Right cardiac atrium (tissue), 5 donors: Measurements from ENCODE around the gene MATR3. TPM values are rescaled to one million over a fixed set of nuclear protein-coding genes. Genes with fewer than 3 reads are reported as not detected.
A peak's percentile ranks its signal among the peaks of the same experiment; 100 is the strongest.
"Not testable (repeated sequence)": the region's sequence is repeated elsewhere in the genome, so short reads cannot be mapped to it uniquely, and the experiment has no call there.

Experiments
- ATAC-seq, 2 donors: fragments of 200-7000 bp; cut with Tn5 transposase; one replicate each; pipeline versions ENCODE4 v1.8.0 to v1.9.1; 2020; ENCODE audit warnings: moderate library complexity in 2 of 2, mild to moderate bottlenecking in 1 of 2
- DNase-seq, 3 donors: peaks; one replicate each; pipeline ENCODE4 v3.0.0-alpha.2; 2020
- H3K27ac ChIP-seq: one replicate; pipeline ENCODE4 v1.5.1; 2013; ENCODE audit warnings: mild to moderate bottlenecking, low read length, control low read depth, moderate library complexity
- H3K27me3 ChIP-seq: one replicate; pipeline ENCODE4 v1.6.1; 2013; ENCODE audit not compliant: control insufficient read depth, insufficient read depth
- H3K4me1 ChIP-seq: one replicate; pipeline ENCODE4 v1.6.1; 2013; ENCODE audit warnings: low read length; ENCODE audit not compliant: control insufficient read depth, insufficient read depth
- H3K4me3 ChIP-seq: one replicate; pipeline ENCODE4 v1.5.1; 2013; ENCODE audit warnings: low read length, control low read depth
- H3K9me3 ChIP-seq: one replicate; pipeline ENCODE4 v1.6.1; 2013; ENCODE audit warnings: low read length; ENCODE audit not compliant: control insufficient read depth
- WGBS: extraction: QIAGEN DNeasy Blood & Tissue Kit; methylation state at CpG from one replicate; pipeline ENCODE4 v1.1.7; 2013; 5-methylcytosine and 5-hydroxymethylcytosine counted together
- intact Hi-C, 4 donors: fragments of 100-400 bp; cut with DNase I; formaldehyde crosslinking; loops; one replicate each; pipeline versions ENCODE4 v1.11.0 to v1.14.0; 2022 to 2023
- polyA plus RNA-seq: library from polyadenylated mRNA; stranded (reverse); fragments of 200-250 nt; gene quantifications from one replicate; pipeline ENCODE4 v1.2.3, GENCODE V29; 2013
- total RNA-seq, 4 donors: library from RNA; stranded (reverse); fragmentation: NEBNext Ultra II Directional; extraction: Animal tissue kit (Norgen Biotek cat#: 25700); gene quantifications; one replicate each; pipeline ENCODE4 v1.2.1, GENCODE V29; 2021
- donor health status: healthy with polysubstance abuse.
- donor health status: DM: no; HTN: yes; CAD: no.
- donor health status: DM: no; HTN: no; CAD: no.
- donor health status: DM: no; HTN: yes; CAD: no; lungs with severe emphysema.
- donor health status: DM: yes; HTN: yes; CAD: no.

MATR3 gene
- total and polyA plus RNA-seq, 5 donors: 144 to 162 (median 149) TPM

- DNase-seq (no peak), ATAC-seq (no peak)
- Histone ChIP-seq H3K4me3 (no peak overlapping the region), H3K9me3 (no peaks in the 10 kb centered on the region), H3K4me1 (peaks cover 5% of the 10 kb centered on the region), H3K27me3 (no peaks in the 10 kb centered on the region), H3K27ac (no peak overlapping the region)
- 75% methylated on average over 3 of the region's 3 CpGs for WGBS
- intact Hi-C loops: no loop called here
These were observed 21.6 kb downstream of the MATR3 start for GRCh38 chr5:139315056-139315615.

GRCh38 chr5:139335811-139336210 is 42.3 kb downstream of the MATR3 start:
- H3K27ac ChIP-seq: no peak overlapping the region
- DNase-seq (no peak), ATAC-seq (peak; percentile 25 to 30)
- WGBS: 66% methylated on average over 6 of the region's 6 CpGs
- H3K9me3 ChIP-seq: no peaks in the 10 kb centered on the region
- intact Hi-C loops: no loop called here
- no peaks in the 10 kb centered on the region for H3K4me1 ChIP-seq
- no peaks in the 10 kb centered on the region for H3K27me3 ChIP-seq
- no peak overlapping the region for H3K4me3 ChIP-seq

- Histone ChIP-seq H3K4me3 (no peak overlapping the region), H3K27ac (no peak overlapping the region), H3K9me3 (no peaks in the 10 kb centered on the region), H3K27me3 (no peaks in the 10 kb centered on the region), H3K4me1 (peaks cover 2% of the 10 kb centered on the region)
- intact Hi-C loops: no loop called here
- DNase-seq (no peak), ATAC-seq (no peak)
- WGBS: 88% methylated on average over 2 of the region's 2 CpGs
These were observed 46.5 kb downstream of the MATR3 start for GRCh38 chr5:139340051-139340450.

- H3K27me3 ChIP-seq: no peaks in the 10 kb centered on the region
- WGBS: 2% methylated on average over 17 of the region's 17 CpGs
- H3K27ac ChIP-seq: no peak overlapping the region
- H3K9me3 ChIP-seq: no peaks in the 10 kb centered on the region
- peaks cover 2% of the 10 kb centered on the region for H3K4me1 ChIP-seq
- intact Hi-C loops: no loop called here
- ATAC-seq (no peak), DNase-seq (no peak)
- H3K4me3 ChIP-seq: peak overlapping the region; percentile 42
These were observed 47.7 kb downstream of the MATR3 start for GRCh38 chr5:139341187-139341688.

- H3K4me3 ChIP-seq: peak within 1 kb of the TSS; percentile 65
- ATAC-seq (peak; percentile 97), DNase-seq (peak; percentile 99 to 100 (median 99))
- intact Hi-C loops: no loop called here
- peaks cover 2% of the 10 kb centered on the region for H3K4me1 ChIP-seq
- H3K27ac ChIP-seq: peak within 1 kb of the TSS; percentile 85
- H3K27me3 ChIP-seq: no peaks in the 10 kb centered on the region
- no peaks in the 10 kb centered on the region for H3K9me3 ChIP-seq
- WGBS: under 1% methylated on average over 66 of the region's 66 CpGs
These were observed 48.3 kb downstream of the MATR3 start, which contains the start of gene PAIP2 for GRCh38 chr5:139341689-139342422. Gene PAIP2 (plus strand): TSS chr5:139341854. CDS start chr5:139363785, 21,931 bp downstream.

- ATAC-seq (no peak), DNase-seq (no peak)
- Histone ChIP-seq H3K9me3 (no peaks in the 10 kb centered on the region), H3K4me1 (peaks cover 2% of the 10 kb centered on the region), H3K4me3 (peak overlapping the region; percentile 65), H3K27me3 (no peaks in the 10 kb centered on the region), H3K27ac (peak overlapping the region; percentile 85)
- under 1% methylated on average over 16 of the region's 16 CpGs for WGBS
- intact Hi-C loops: no loop called here
These were observed 48.8 kb downstream of the MATR3 start for GRCh38 chr5:139342423-139342723.

DNA sequence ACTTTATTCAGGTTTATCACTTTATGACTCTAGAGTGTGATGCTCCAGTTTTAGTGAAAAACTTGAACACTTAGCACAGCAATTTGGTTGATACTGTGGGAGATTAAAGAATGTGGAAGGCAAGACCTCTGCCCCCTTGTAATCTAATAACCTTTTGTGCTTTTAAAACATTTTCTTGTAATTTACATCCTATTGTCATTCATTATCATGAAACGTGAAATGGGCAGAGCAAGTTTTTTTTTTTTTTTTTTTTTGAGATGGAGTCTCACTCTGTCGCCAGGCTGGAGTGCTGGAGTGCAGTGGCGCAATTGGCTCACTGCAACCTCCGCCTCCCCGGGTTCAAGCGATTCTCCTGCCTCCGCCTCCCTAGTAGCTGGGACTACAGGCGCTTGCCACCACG is 49.9 kb downstream of the MATR3 start:
- Histone ChIP-seq H3K27me3 (no peaks in the 10 kb centered on the region), H3K4me3 (peak overlapping the region; percentile 65), H3K4me1 (peaks cover 2% of the 10 kb centered on the region), H3K27ac (no peak overlapping the region), H3K9me3 (no peaks in the 10 kb centered on the region)
- ATAC-seq (no peak), DNase-seq (no peak)
- WGBS: 80% methylated on average over 9 of the region's 9 CpGs
- intact Hi-C loops: no loop called here

- Histone ChIP-seq H3K27ac (no peak overlapping the region), H3K4me3 (no peak overlapping the region), H3K4me1 (peaks cover 4% of the 10 kb centered on the region), H3K9me3 (no peaks in the 10 kb centered on the region), H3K27me3 (no peaks in the 10 kb centered on the region)
- ATAC-seq (no peak), DNase-seq (no peak)
- intact Hi-C loops: no loop called here
- WGBS: 76% methylated on average over 2 of the region's 2 CpGs
These were observed 50.6 kb downstream of the MATR3 start for GRCh38 chr5:139344177-139344576.

- H3K27me3 ChIP-seq, H3K4me1 ChIP-seq, H3K9me3 ChIP-seq, DNase-seq, H3K27ac ChIP-seq, ATAC-seq, intact Hi-C loops, H3K4me3 ChIP-seq: not testable (repeated sequence)
- 95% methylated on average over 8 of the region's 8 CpGs for WGBS
These were observed 51.9 kb downstream of the MATR3 start for GRCh38 chr5:139345442-139345841.

- H3K9me3 ChIP-seq, H3K4me3 ChIP-seq, ATAC-seq, H3K27me3 ChIP-seq, H3K4me1 ChIP-seq, H3K27ac ChIP-seq, intact Hi-C loops, DNase-seq: not testable (repeated sequence)
- 94% methylated on average over 9 of the region's 9 CpGs for WGBS
These were observed 54.3 kb downstream of the MATR3 start for GRCh38 chr5:139347863-139348262.

- Histone ChIP-seq H3K9me3 (no peaks in the 10 kb centered on the region), H3K27ac (no peak overlapping the region), H3K4me1 (peaks cover 2% of the 10 kb centered on the region), H3K4me3 (no peak overlapping the region), H3K27me3 (no peaks in the 10 kb centered on the region)
- DNase-seq (no peak), ATAC-seq (no peak)
- intact Hi-C loops: no loop called here
- 94% methylated on average over 3 of the region's 3 CpGs for WGBS
These were observed 60.6 kb downstream of the MATR3 start for GRCh38 chr5:139354186-139354585.
